Thyroid gland (tissue), 4 donors: ENCODE data around the gene FAM83C.

ENCODE experiments used
- POLR2A ChIP-seq, 2 donors: fragments of 450-650 bp; IDR thresholded peaks; one replicate each; pipeline ENCODE4 v1.6.1; 2017; ENCODE audit warnings: antibody characterized with exemption in 2 of 2, mild to moderate bottlenecking in 2 of 2, moderate library complexity in 1 of 2
- TF ChIP-seq, protein P1 (sequence below), 6 experiments: fragments of 200-600 bp in 3 of 6; fragments of 450-650 bp in 3 of 6; sonication (generic) in 3 of 6; IDR thresholded peaks; one replicate each; pipeline ENCODE4 v1.5.1; 2016 to 2019; ENCODE audit warnings: antibody characterized with exemption in 6 of 6, mild to moderate bottlenecking in 2 of 6, inconsistent platforms in 1 of 6, moderate library complexity in 1 of 6

DNA sequence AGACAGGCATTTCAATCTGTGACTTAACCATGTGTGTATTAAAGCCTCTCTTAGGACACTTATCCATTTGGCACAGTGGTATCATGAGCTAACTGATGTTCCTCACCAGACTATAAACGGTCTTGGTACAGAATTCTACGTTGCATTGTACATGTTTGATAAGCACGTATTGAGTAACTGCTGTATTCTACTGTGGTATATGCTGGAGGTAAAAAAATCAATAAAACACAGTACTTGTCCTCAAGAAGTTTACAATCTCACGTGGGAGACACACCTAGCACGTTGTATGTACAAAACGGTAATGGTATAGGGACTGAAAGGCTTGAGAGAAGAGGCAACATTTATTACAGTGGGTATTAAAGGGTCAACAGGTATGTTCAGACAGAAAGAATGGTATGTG is 33.2 kb upstream of the FAM83C start:
- TF ChIP-seq, protein P1, sequence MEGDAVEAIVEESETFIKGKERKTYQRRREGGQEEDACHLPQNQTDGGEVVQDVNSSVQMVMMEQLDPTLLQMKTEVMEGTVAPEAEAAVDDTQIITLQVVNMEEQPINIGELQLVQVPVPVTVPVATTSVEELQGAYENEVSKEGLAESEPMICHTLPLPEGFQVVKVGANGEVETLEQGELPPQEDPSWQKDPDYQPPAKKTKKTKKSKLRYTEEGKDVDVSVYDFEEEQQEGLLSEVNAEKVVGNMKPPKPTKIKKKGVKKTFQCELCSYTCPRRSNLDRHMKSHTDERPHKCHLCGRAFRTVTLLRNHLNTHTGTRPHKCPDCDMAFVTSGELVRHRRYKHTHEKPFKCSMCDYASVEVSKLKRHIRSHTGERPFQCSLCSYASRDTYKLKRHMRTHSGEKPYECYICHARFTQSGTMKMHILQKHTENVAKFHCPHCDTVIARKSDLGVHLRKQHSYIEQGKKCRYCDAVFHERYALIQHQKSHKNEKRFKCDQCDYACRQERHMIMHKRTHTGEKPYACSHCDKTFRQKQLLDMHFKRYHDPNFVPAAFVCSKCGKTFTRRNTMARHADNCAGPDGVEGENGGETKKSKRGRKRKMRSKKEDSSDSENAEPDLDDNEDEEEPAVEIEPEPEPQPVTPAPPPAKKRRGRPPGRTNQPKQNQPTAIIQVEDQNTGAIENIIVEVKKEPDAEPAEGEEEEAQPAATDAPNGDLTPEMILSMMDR (IDR thresholded peaks at IDR 0.05), result no peak
- TF ChIP-seq POLR2A (IDR thresholded peaks at IDR 0.05), result no peak
